Smooth muscle cell (in vitro differentiated cells): ENCODE measurements around the gene WDR13. TPM values are rescaled to one million over a fixed set of nuclear protein-coding genes. Genes with fewer than 3 reads are reported as not detected.

Experiments used
- DNase-seq: peaks from one replicate; lab custom pipeline; 2025; ENCODE audit not compliant: unreplicated experiment; lab: John Stamatoyannopoulos, UW
- H2AFZ ChIP-seq: fragments of 200-600 bp; sonication (generic); 2 replicates; pipeline ENCODE4 v1.6.0; 2016; ENCODE audit warnings: antibody characterized with exemption, low read depth, mild to moderate bottlenecking
- H3F3A ChIP-seq: fragments of 200-600 bp; sonication (generic); 2 replicates; pipeline ENCODE4 v1.6.0; 2017; ENCODE audit warnings: antibody characterized with exemption, low read depth
- H3K27ac ChIP-seq: fragments of 200-600 bp; sonication (generic); 2 replicates; pipeline ENCODE4 v1.5.1; 2016; ENCODE audit warnings: low read depth, mild to moderate bottlenecking
- H3K27me3 ChIP-seq: fragments of 200-600 bp; sonication (generic); 2 replicates; pipeline ENCODE4 v1.6.1; 2016; ENCODE audit warnings: low read depth, mild to moderate bottlenecking
- H3K36me3 ChIP-seq: fragments of 200-600 bp; sonication (generic); 2 replicates; pipeline ENCODE4 v1.5.1; 2016; ENCODE audit warnings: low read depth
- H3K4me1 ChIP-seq: fragments of 200-600 bp; sonication (generic); 2 replicates; pipeline ENCODE4 v1.5.1; 2016; ENCODE audit warnings: low read depth
- H3K4me2 ChIP-seq: fragments of 200-600 bp; sonication (generic); 2 replicates; pipeline ENCODE4 v1.6.0; 2016; ENCODE audit warnings: mild to moderate bottlenecking
- H3K4me3 ChIP-seq: fragments of 200-600 bp; sonication (generic); 2 replicates; pipeline ENCODE4 v1.5.1; 2016; ENCODE audit warnings: mild to moderate bottlenecking
- H3K79me2 ChIP-seq: fragments of 200-600 bp; sonication (generic); 2 replicates; pipeline ENCODE4 v1.6.0; 2016; ENCODE audit warnings: low read depth, mild to moderate bottlenecking
- H3K9ac ChIP-seq: fragments of 200-600 bp; sonication (generic); 2 replicates; pipeline ENCODE4 v1.6.0; 2016; ENCODE audit warnings: low read depth
- H3K9me3 ChIP-seq: fragments of 200-600 bp; sonication (generic); replicated peaks from 2 replicates; pipeline ENCODE4 v1.5.1; 2016; ENCODE audit warnings: low read depth
- H4K20me1 ChIP-seq: fragments of 200-600 bp; sonication (generic); 2 replicates; pipeline ENCODE4 v1.6.0; 2016; ENCODE audit warnings: low read depth
- CTCF ChIP-seq: fragments of 200-600 bp; sonication (generic); IDR thresholded peaks from 2 replicates; pipeline ENCODE4 v1.5.1; 2017; ENCODE audit warnings: borderline replicate concordance, mild to moderate bottlenecking, antibody characterized with exemption; ENCODE audit not compliant: insufficient read depth, poor library complexity, severe bottlenecking
- WGBS: methylation state at CpG from one replicate; pipeline ENCODE4 v1.1.7; 2016; ENCODE audit warnings: low lambda C conversion rate; 5-methylcytosine and 5-hydroxymethylcytosine counted together
- polyA plus RNA-seq: library from polyadenylated mRNA; unstranded; fragments of >200 nt; fragmentation: Nextera tagmentation; extraction: Ambion mirVana; gene quantifications from 2 replicates; pipeline ENCODE4 v1.2.1, GENCODE V29; 2016
- total RNA-seq: library from RNA; depleted of rRNA; stranded (reverse); fragments of >200 nt; gene quantifications from 2 replicates; pipeline ENCODE4 v1.2.3, GENCODE V29; 2014

The WDR13 gene
- total and polyA plus RNA-seq, 2 experiments from 2014 or later, result 46.9 to 133 TPM

- Histone ChIP-seq H3K9me3 (no peaks in the 10 kb centered on the region), H3K9ac (peak overlapping the region; percentile 95), H3K4me2 (peak overlapping the region; percentile 96), H3K4me3 (peak overlapping the region; percentile 59), H3K27ac (peak overlapping the region; percentile 95), H3K27me3 (no peaks in the 10 kb centered on the region), H4K20me1 (peaks cover 16% of the 10 kb centered on the region), H2AFZ (no peak overlapping the region), H3K36me3 (no peaks in the 10 kb centered on the region), H3F3A (no peaks in the 10 kb centered on the region), H3K79me2 (peaks cover 24% of the 10 kb centered on the region), H3K4me1 (peaks cover 8% of the 10 kb centered on the region)
- TF ChIP-seq CTCF, result no peak
- WGBS, result 71% methylated on average over 6 of the region's 6 CpGs
- no peak for DNase-seq
Measured at GRCh38 chrX:48576108-48576507, 21.2 kb upstream of the WDR13 start.

- 69% methylated on average over 2 of the region's 2 CpGs for WGBS
- Histone ChIP-seq H3K4me2 (no peak overlapping the region), H3K79me2 (peaks cover 24% of the 10 kb centered on the region), H3K27me3 (no peaks in the 10 kb centered on the region), H3K4me1 (peaks cover 8% of the 10 kb centered on the region), H3K36me3 (no peaks in the 10 kb centered on the region), H2AFZ (no peak overlapping the region), H3F3A (no peaks in the 10 kb centered on the region), H4K20me1 (peaks cover 16% of the 10 kb centered on the region), H3K27ac (peak overlapping the region; percentile 7), H3K9me3 (no peaks in the 10 kb centered on the region), H3K9ac (no peak overlapping the region), H3K4me3 (no peak overlapping the region)
- TF ChIP-seq CTCF, result no peak
- no peak for DNase-seq
Measured at GRCh38 chrX:48578661-48579128, 18.6 kb upstream of the WDR13 start.

GRCh38 chrX:48579259-48579658, 18.0 kb upstream of the WDR13 start:
- Histone ChIP-seq H3K9me3 (no peaks in the 10 kb centered on the region), H3K27me3 (no peaks in the 10 kb centered on the region), H3K9ac (no peak overlapping the region), H3K4me2 (no peak overlapping the region), H3K4me3 (no peak overlapping the region), H4K20me1 (peaks cover 16% of the 10 kb centered on the region), H3K27ac (peak overlapping the region; percentile 7), H3K4me1 (peaks cover 8% of the 10 kb centered on the region), H3K79me2 (peaks cover 24% of the 10 kb centered on the region), H3F3A (no peaks in the 10 kb centered on the region), H3K36me3 (no peaks in the 10 kb centered on the region), H2AFZ (no peak overlapping the region)
- no peak for DNase-seq
- 69% methylated on average over 3 of the region's 3 CpGs for WGBS
- no peak for TF ChIP-seq CTCF

GRCh38 chrX:48580662-48581061, 16.6 kb upstream of the WDR13 start:
- Histone ChIP-seq H4K20me1 (peaks cover 16% of the 10 kb centered on the region), H3K27me3 (no peaks in the 10 kb centered on the region), H3K4me2 (no peak overlapping the region), H3K9me3 (no peaks in the 10 kb centered on the region), H2AFZ (no peak overlapping the region), H3K27ac (no peak overlapping the region), H3K79me2 (peaks cover 16% of the 10 kb centered on the region), H3K4me3 (no peak overlapping the region), H3K4me1 (peaks cover 4% of the 10 kb centered on the region), H3F3A (no peaks in the 10 kb centered on the region), H3K36me3 (no peaks in the 10 kb centered on the region), H3K9ac (no peak overlapping the region)
- no peak for TF ChIP-seq CTCF
- no peak for DNase-seq
- WGBS, result 96% methylated on average over 1 of the region's 1 CpG
